Right atrium auricular region (tissue), 2 donors: Measurements from ENCODE around the gene F2RL2. TPM values are rescaled to one million over a fixed set of nuclear protein-coding genes. Genes with fewer than 3 reads are reported as not detected.

Source experiments
- DNase-seq: peaks from one replicate; pipeline ENCODE4 v3.0.0-alpha.2; 2019; ENCODE audit warnings: low spot score
- H3K27ac ChIP-seq, 2 donors: fragments of 200-600 bp; sonication (generic); 1 replicate in 1 of 2; 2 replicates in 1 of 2; pipeline ENCODE4 v1.5.1; 2016 to 2019
- H3K27me3 ChIP-seq, 2 donors: fragments of 200-600 bp; sonication (generic); one replicate each; pipeline versions ENCODE4 v1.5.1 to v1.6.0; 2017 to 2019
- H3K36me3 ChIP-seq: fragments of 200-600 bp; sonication (generic); one replicate; pipeline ENCODE4 v1.5.1; 2016
- H3K4me1 ChIP-seq, 2 donors: fragments of 200-600 bp; sonication (generic); one replicate each; pipeline versions ENCODE4 v1.5.1 to v1.6.0; 2017 to 2019
- H3K4me3 ChIP-seq, 2 donors: fragments of 200-600 bp; sonication (generic); 1 replicate in 1 of 2; 2 replicates in 1 of 2; pipeline ENCODE4 v1.5.1; 2017 to 2019; ENCODE audit warnings: mild to moderate bottlenecking in 1 of 2, moderate library complexity in 1 of 2
- H3K9me3 ChIP-seq, 2 donors: fragments of 200-600 bp; sonication (generic); one replicate each; pipeline ENCODE4 v1.5.1; 2019
- CTCF ChIP-seq, 2 donors: fragments of 200-600 bp; sonication (generic); IDR thresholded peaks; one replicate each; pipeline ENCODE4 v1.5.1; 2019; ENCODE audit warnings: antibody characterized with exemption in 2 of 2
- total RNA-seq, 2 donors: library from RNA; depleted of rRNA; stranded (reverse); fragments of >200 nt; gene quantifications; one replicate each; pipeline ENCODE4 v1.1.0, GENCODE V29; 2016

Gene F2RL2
- total RNA-seq, 2 donors from 2014 or later: 0.44 to 3.7 TPM

DNA sequence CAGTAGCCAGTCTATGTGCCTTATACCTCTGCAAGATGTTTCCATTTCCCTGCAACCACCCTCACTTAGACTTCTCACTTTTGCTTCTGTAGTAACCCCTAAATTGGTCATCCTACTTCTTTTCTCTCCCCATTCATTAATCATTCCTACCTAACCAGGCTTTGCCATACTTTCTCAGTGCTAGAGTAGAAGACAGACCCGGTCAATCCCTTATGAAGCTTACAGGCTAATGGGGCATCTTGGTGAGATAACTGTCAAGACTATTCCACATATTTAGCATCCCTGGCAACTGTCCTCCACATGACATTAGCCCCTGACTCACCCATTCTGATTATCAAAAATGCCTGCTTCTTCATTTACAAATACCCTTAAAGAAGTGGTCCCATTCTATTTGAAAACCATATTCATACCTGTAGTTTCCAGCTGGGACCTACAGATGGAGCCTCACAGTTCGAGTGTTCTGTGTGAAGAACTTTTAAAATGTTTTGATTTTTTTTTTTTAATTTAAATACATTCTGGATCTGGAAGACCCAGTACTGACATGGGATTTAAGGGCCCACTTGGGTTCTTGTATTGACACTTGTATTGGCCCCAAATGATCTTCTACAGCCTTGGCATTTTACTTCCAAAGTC, 21.0 kb downstream of the F2RL2 start:
- DNase-seq: no peak
- Histone ChIP-seq H3K4me3 (no peak overlapping the region), H3K9me3 (no peaks in the 10 kb centered on the region), H3K36me3 (no peaks in the 10 kb centered on the region), H3K27me3 (no peaks in the 10 kb centered on the region), H3K4me1 (no peaks in the 10 kb centered on the region), H3K27ac (no peak overlapping the region)
- TF ChIP-seq CTCF (IDR thresholded peaks at IDR 0.05): no peak

DNA sequence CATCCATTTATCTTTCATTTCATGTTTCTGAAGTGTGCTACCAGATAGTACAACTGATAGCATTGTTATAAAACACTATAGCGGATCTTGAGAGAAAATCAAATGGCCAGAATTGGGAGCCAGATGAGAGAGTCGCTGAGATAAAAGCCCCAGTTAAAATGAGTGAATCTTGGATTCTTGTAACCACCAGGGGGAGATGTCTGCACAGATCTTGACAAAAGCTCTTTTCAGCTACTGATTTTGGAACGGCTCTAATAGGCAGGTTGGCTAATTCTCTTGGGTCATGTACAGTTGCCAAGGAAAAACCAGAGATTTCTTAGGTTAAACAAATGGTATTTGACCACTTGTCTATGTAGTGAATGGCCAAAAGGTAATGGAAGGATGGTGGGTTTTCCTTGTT, 21.7 kb downstream of the F2RL2 start:
- DNase-seq: no peak
- Histone ChIP-seq H3K27ac (no peak overlapping the region), H3K4me1 (no peaks in the 10 kb centered on the region), H3K36me3 (no peaks in the 10 kb centered on the region), H3K27me3 (no peaks in the 10 kb centered on the region), H3K4me3 (no peak overlapping the region), H3K9me3 (no peaks in the 10 kb centered on the region)
- peak; percentile 34 to 75 for TF ChIP-seq CTCF (IDR thresholded peaks at IDR 0.05)

DNA sequence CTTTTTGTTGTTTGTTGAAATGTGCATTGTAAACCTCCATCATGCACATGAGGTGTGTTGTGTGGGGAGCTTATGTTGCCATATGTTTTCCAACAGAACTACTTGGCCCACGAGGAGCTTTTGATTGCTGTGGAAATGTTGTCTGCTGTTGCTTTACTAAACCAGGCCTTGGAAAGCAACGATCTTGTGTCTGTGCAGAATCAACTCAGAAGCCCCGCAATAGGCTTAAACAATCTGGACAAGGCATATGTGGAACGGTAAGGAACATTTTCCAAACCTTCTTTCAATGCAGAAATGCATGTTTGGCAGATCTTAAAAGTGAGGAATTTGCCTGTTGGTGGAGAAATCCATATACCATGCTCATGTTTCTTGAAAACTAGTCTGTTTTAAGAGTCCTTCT, 22.5 kb downstream of the F2RL2 start:
- Histone ChIP-seq H3K4me1 (no peaks in the 10 kb centered on the region), H3K36me3 (no peaks in the 10 kb centered on the region), H3K27me3 (no peaks in the 10 kb centered on the region), H3K4me3 (no peak overlapping the region), H3K27ac (no peak overlapping the region), H3K9me3 (no peaks in the 10 kb centered on the region)
- TF ChIP-seq CTCF (IDR thresholded peaks at IDR 0.05): no peak
- DNase-seq: no peak

- H3K4me1 ChIP-seq: no peaks in the 10 kb centered on the region
- H3K36me3 ChIP-seq: no peaks in the 10 kb centered on the region
- TF ChIP-seq CTCF (IDR thresholded peaks at IDR 0.05): no peak
- DNase-seq: no peak
- H3K27me3 ChIP-seq: no peaks in the 10 kb centered on the region
- H3K4me3 ChIP-seq: no peak overlapping the region
- H3K9me3 ChIP-seq: no peaks in the 10 kb centered on the region
- H3K27ac ChIP-seq: no peak overlapping the region
Measured at GRCh38 chr5:76598531-76598930, 24.7 kb downstream of the F2RL2 start.

DNA sequence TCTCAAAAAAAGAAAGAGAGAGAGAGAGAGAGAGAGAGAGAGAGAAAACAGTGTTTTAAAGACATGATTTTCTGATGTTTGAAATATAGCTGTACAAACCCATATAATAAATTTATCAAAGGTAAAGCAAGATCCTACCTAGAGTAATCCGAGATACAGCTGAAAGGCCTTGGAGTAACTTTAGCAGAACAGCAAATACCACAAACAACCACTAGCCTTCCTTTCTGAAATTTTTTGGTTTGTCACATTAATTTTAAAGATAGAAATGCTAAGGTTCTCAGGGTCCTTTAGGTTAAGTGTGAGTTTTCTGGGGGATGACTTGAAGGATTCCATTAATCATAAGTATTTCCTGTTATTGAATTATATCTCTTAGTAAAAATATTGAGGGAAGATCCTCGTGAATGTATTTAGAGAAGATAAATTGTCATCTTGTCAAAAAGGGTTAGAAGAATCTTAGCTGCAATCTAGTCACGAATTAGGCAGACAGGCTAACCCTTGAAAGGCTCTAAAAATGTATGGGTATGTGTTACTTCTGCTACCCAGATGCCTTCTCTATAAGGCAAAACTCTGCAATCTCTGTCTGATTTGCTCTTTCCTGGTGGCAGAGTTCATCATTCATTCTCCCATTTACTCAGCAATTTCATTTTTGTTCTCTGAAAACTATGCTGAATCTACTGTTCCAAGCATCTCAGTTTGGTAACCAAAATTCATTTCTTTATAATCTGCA, 27.3 kb downstream of the F2RL2 start:
- TF ChIP-seq CTCF (IDR thresholded peaks at IDR 0.05): no peak
- H3K27me3 ChIP-seq: no peaks in the 10 kb centered on the region
- H3K27ac ChIP-seq: no peak overlapping the region
- DNase-seq: no peak
- no peaks in the 10 kb centered on the region for H3K36me3 ChIP-seq
- H3K4me1 ChIP-seq: no peaks in the 10 kb centered on the region
- no peaks in the 10 kb centered on the region for H3K9me3 ChIP-seq
- H3K4me3 ChIP-seq: no peak overlapping the region
